Measurements from ENCODE around the gene EMC7. TPM values are rescaled to one million over a fixed set of nuclear protein-coding genes. Genes with fewer than 3 reads are reported as not detected.
A peak's percentile ranks its signal among the peaks of the same experiment; 100 is the strongest.

The EMC7 gene
- total RNA-seq, 4 donors from 2014 or later: 18.9 to 62.1 (median 36.1) TPM

DNA sequence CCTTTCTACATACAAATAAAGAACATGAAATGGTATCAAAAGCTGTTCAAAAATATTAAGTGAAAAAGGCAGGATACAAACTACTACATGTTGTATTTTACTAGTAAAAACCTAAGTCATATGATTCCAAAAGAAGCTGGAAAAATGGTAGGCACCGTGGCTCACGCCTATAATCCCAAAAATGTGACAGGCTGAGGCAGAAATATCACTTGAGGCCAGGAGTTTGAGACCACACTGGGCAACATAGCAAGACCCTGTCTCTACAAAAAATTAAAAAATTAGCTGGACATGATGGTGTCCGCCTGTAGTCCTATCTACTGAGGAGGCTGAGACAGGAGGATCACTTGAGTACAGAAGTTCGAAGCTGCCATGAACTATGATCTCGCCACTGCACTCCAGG is 1.7 kb downstream of the EMC7 start:
- H3K4me3 ChIP-seq: no peak overlapping the region
- H3K27ac ChIP-seq: no peak overlapping the region
- peaks cover 10 to 42% (median 13%) of the 10 kb centered on the region in 3 donors for H3K4me1 ChIP-seq
- TF ChIP-seq, protein P1, sequence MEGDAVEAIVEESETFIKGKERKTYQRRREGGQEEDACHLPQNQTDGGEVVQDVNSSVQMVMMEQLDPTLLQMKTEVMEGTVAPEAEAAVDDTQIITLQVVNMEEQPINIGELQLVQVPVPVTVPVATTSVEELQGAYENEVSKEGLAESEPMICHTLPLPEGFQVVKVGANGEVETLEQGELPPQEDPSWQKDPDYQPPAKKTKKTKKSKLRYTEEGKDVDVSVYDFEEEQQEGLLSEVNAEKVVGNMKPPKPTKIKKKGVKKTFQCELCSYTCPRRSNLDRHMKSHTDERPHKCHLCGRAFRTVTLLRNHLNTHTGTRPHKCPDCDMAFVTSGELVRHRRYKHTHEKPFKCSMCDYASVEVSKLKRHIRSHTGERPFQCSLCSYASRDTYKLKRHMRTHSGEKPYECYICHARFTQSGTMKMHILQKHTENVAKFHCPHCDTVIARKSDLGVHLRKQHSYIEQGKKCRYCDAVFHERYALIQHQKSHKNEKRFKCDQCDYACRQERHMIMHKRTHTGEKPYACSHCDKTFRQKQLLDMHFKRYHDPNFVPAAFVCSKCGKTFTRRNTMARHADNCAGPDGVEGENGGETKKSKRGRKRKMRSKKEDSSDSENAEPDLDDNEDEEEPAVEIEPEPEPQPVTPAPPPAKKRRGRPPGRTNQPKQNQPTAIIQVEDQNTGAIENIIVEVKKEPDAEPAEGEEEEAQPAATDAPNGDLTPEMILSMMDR (IDR thresholded peaks at IDR 0.05): no peak
- no peak for TF ChIP-seq POLR2A (IDR thresholded peaks at IDR 0.05)
- no peaks in the 10 kb centered on the region for H3K27me3 ChIP-seq
- peaks cover 0 to 17% (median 0%) of the 10 kb centered on the region in 3 donors for H3K36me3 ChIP-seq
- intact Hi-C loops (cut with DNase I): loop anchor here (10.0 kb wide), 1 partner anchor 115 kb away; the partner anchor contains the start of gene KATNBL1
- no peaks in the 10 kb centered on the region for H3K9me3 ChIP-seq
- no peak for DNase-seq
- WGBS, 2 donors: 87 to 93% methylated on average over 5 of the region's 5 CpGs

DNA sequence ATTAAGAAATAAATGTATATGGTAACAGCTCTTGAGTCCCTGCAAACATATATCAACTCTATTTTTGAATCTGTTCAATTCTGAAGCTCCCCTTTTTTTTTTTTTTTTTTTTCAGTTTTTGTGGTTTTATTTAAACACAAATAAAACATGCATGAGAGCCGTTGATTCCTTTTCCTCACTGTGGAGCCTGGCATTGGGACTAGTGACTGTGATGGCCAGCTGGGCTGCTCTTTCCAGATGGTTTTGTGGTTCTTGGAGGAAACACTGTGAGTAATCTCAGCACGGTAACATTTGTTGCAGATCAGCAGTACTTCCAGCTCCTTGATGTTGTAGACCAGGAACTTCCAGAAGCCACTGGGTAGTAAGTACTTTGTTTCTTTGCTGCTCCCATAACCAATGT is 15.9 kb downstream of the EMC7 start:
- no peak for DNase-seq
- H3K27me3 ChIP-seq: no peaks in the 10 kb centered on the region
- 61 to 83% methylated on average over 2 of the region's 2 CpGs for WGBS, 2 donors
- H3K9me3 ChIP-seq: no peaks in the 10 kb centered on the region
- H3K4me3 ChIP-seq: no peak overlapping the region
- no peak overlapping the region for H3K27ac ChIP-seq
- H3K4me1 ChIP-seq: peaks cover 0 to 12% (median 0%) of the 10 kb centered on the region in 3 donors
- intact Hi-C loops (cut with DNase I): no loop called here
- no peak for TF ChIP-seq POLR2A (IDR thresholded peaks at IDR 0.05)
- TF ChIP-seq, protein P1 (IDR thresholded peaks at IDR 0.05): no peak
- peaks cover 0 to 79% (median 0%) of the 10 kb centered on the region in 3 donors for H3K36me3 ChIP-seq

DNA sequence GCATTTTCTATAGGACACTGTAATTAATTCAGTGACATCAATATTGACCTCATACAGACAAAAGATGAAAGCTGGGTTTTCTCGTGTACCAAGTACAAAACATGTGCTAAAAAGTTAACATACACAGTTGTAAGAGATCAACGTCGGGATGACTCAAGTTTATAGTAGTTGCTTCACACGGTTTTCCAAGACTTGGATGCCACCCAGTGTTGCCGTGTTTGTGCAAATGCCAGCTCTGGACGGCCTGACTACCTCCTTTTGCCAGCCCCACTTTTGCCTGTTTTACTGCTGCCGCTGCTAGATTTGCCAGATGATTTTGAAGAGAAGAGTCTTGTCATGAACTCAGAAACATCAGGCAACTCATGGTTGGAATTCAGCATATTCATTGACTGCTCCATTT is 17.6 kb downstream of the EMC7 start:
- Histone ChIP-seq H3K27me3 (no peaks in the 10 kb centered on the region), H3K36me3 (peaks cover 0 to 63% (median 0%) of the 10 kb centered on the region in 3 donors), H3K27ac (peak overlapping the region in 1 of 4 donors; percentile 23), H3K4me1 (peaks cover 0 to 12% (median 0%) of the 10 kb centered on the region in 3 donors), H3K4me3 (no peak overlapping the region), H3K9me3 (no peaks in the 10 kb centered on the region)
- WGBS, 2 donors: 34 to 45% methylated on average over 7 of the region's 7 CpGs
- TF ChIP-seq, protein P1 (IDR thresholded peaks at IDR 0.05): no peak
- TF ChIP-seq POLR2A (IDR thresholded peaks at IDR 0.05): no peak
- intact Hi-C loops (cut with DNase I): no loop called here
- no peak for DNase-seq

DNA sequence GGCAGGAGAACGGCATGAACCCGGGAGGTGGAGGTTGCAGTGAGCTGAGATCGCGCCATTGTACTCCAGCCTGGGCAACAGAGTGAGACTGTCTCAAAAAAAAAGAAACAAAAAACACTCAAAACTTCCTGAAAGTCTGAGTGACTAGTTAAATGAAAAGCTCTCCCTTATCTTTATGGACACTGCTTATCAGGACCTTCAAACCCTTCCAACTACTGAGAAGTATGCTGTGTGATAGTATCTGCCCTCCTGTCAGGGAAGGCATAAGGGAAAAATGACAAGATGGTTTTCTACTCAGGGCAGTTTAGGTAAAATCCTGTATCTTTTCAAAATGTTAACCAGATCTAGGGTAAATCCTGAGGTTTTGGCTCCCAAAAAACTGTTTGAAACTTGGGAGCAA is 21.8 kb downstream of the EMC7 start:
- intact Hi-C loops (cut with DNase I): no loop called here
- Histone ChIP-seq H3K4me1 (peaks cover 0 to 12% (median 0%) of the 10 kb centered on the region in 3 donors), H3K4me3 (no peak overlapping the region), H3K9me3 (no peaks in the 10 kb centered on the region), H3K36me3 (peaks cover 0 to 22% (median 0%) of the 10 kb centered on the region in 3 donors), H3K27me3 (no peaks in the 10 kb centered on the region), H3K27ac (no peak overlapping the region)
- no peak for DNase-seq
- TF ChIP-seq, protein P1 (IDR thresholded peaks at IDR 0.05): no peak
- no peak for TF ChIP-seq POLR2A (IDR thresholded peaks at IDR 0.05)
- WGBS, 2 donors: 98 to 100% methylated on average over 4 of the region's 4 CpGs

DNA sequence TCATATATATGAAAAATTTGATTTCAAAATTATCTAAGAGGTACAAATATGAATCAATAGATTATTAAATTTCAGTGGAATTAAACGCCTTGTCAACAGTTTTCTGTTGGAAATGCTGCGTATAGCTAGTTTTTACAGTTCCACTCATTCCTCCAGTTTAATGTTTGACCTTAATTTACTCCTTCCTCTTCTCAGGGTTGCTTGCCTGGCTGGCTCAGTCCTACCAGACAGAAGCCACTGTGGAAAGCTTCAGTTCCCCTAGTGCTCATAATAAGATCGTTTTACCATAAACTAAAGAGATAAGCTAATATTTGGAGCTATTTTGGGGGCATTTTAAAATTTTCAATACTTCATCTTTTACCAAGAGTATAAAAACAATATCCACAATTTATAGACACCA is 22.8 kb downstream of the EMC7 start:
- WGBS, 2 donors: 86 to 91% methylated on average over 3 of the region's 3 CpGs
- DNase-seq: no peak
- no peaks in the 10 kb centered on the region for H3K9me3 ChIP-seq

More for the DNA sequence above, 22.8 kb downstream of the EMC7 start:
- intact Hi-C loops (cut with DNase I): no loop called here
- H3K4me1 ChIP-seq: peaks cover 0 to 5% (median 0%) of the 10 kb centered on the region in 3 donors
- H3K27ac ChIP-seq: no peak overlapping the region
- H3K4me3 ChIP-seq: no peak overlapping the region
- no peaks in the 10 kb centered on the region for H3K27me3 ChIP-seq
- H3K36me3 ChIP-seq: peaks cover 0 to 14% (median 0%) of the 10 kb centered on the region in 3 donors
- TF ChIP-seq, protein P1 (IDR thresholded peaks at IDR 0.05): no peak
- no peak for TF ChIP-seq POLR2A (IDR thresholded peaks at IDR 0.05)
